ENCODE results near the gene MBIP.

Gene MBIP

GRCh38 chr14:36258241-36258640, 62.2 kb downstream of the MBIP start:
- DNase-seq = no peak
- no peak overlapping the region for H3K4me2 ChIP-seq (ENCODE audit: low read depth, low read length)
- H3K9me2 ChIP-seq (replicated peaks; ENCODE audit: insufficient read depth, low read length) = no peaks in the 10 kb centered on the region
- H3K9ac ChIP-seq (ENCODE audit: low read length) = no peak overlapping the region
- no peaks in the 10 kb centered on the region for H4K20me1 ChIP-seq (ENCODE audit: insufficient read depth, low read length)
- H3K79me2 ChIP-seq (ENCODE audit: low read length) = no peaks in the 10 kb centered on the region
- no peaks in the 10 kb centered on the region for H3F3A ChIP-seq (ENCODE audit: insufficient read depth, low read length)
- TF ChIP-seq EZH2phosphoT487 (IDR thresholded peaks at IDR 0.05; ENCODE audit: low read length) = no peak
- TF ChIP-seq CTCF (IDR thresholded peaks at IDR 0.05; ENCODE audit: low read length) = no peak
- TF ChIP-seq EZH2 (optimal IDR thresholded peaks at IDR 0.05; ENCODE audit: low read depth, low read length) = no peak
- H3K4me3 ChIP-seq (ENCODE audit: low read length) = no peak overlapping the region
- H3K36me3 ChIP-seq (replicated peaks; ENCODE audit: insufficient read depth, low read length) = no peaks in the 10 kb centered on the region
- no peak overlapping the region for H2AFZ ChIP-seq (ENCODE audit: low read length)
- H3K27me3 ChIP-seq (replicated peaks; ENCODE audit: insufficient read depth, low read length) = no peaks in the 10 kb centered on the region
- no peaks in the 10 kb centered on the region for H3K9me3 ChIP-seq (replicated peaks; ENCODE audit: insufficient read depth, low read length)
- H3K4me1 ChIP-seq (ENCODE audit: low read length) = no peaks in the 10 kb centered on the region
- H3K27ac ChIP-seq (ENCODE audit: low read length) = no peak overlapping the region

GRCh38 chr14:36256126-36256801, 64.2 kb downstream of the MBIP start:
- Histone ChIP-seq H3K79me2 (ENCODE audit: low read length) (no peaks in the 10 kb centered on the region), H3K27ac (ENCODE audit: low read length) (no peak overlapping the region), H4K20me1 (ENCODE audit: insufficient read depth, low read length) (no peaks in the 10 kb centered on the region), H3F3A (ENCODE audit: insufficient read depth, low read length) (no peaks in the 10 kb centered on the region), H3K9me2 (replicated peaks; ENCODE audit: insufficient read depth, low read length) (no peaks in the 10 kb centered on the region), H3K36me3 (replicated peaks; ENCODE audit: insufficient read depth, low read length) (no peaks in the 10 kb centered on the region), H3K9me3 (replicated peaks; ENCODE audit: insufficient read depth, low read length) (no peaks in the 10 kb centered on the region), H3K4me1 (ENCODE audit: low read length) (no peaks in the 10 kb centered on the region), H3K4me2 (ENCODE audit: low read depth, low read length) (no peak overlapping the region), H3K4me3 (ENCODE audit: low read length) (no peak overlapping the region), H3K27me3 (replicated peaks; ENCODE audit: insufficient read depth, low read length) (no peaks in the 10 kb centered on the region), H3K9ac (ENCODE audit: low read length) (no peak overlapping the region), H2AFZ (ENCODE audit: low read length) (no peak overlapping the region)
- TF ChIP-seq CTCF (IDR thresholded peaks at IDR 0.05; ENCODE audit: low read length) = no peak
- no peak for TF ChIP-seq EZH2 (optimal IDR thresholded peaks at IDR 0.05; ENCODE audit: low read depth, low read length)
- TF ChIP-seq EZH2phosphoT487 (IDR thresholded peaks at IDR 0.05; ENCODE audit: low read length) = no peak
- DNase-seq = no peak

GRCh38 chr14:36254020-36254624, 66.3 kb downstream of the MBIP start:
- DNase-seq = no peak

More at GRCh38 chr14:36254020-36254624, 66.3 kb downstream of the MBIP start:
- Histone ChIP-seq H4K20me1 (ENCODE audit: insufficient read depth, low read length) (no peaks in the 10 kb centered on the region), H3K36me3 (replicated peaks; ENCODE audit: insufficient read depth, low read length) (no peaks in the 10 kb centered on the region), H3K4me2 (ENCODE audit: low read depth, low read length) (no peak overlapping the region), H3K27me3 (replicated peaks; ENCODE audit: insufficient read depth, low read length) (no peaks in the 10 kb centered on the region), H2AFZ (ENCODE audit: low read length) (no peak overlapping the region), H3K27ac (ENCODE audit: low read length) (no peak overlapping the region), H3K4me3 (ENCODE audit: low read length) (no peak overlapping the region), H3K9me2 (replicated peaks; ENCODE audit: insufficient read depth, low read length) (no peaks in the 10 kb centered on the region), H3K4me1 (ENCODE audit: low read length) (no peaks in the 10 kb centered on the region), H3F3A (ENCODE audit: insufficient read depth, low read length) (no peaks in the 10 kb centered on the region), H3K9ac (ENCODE audit: low read length) (no peak overlapping the region), H3K79me2 (ENCODE audit: low read length) (no peaks in the 10 kb centered on the region), H3K9me3 (replicated peaks; ENCODE audit: insufficient read depth, low read length) (no peaks in the 10 kb centered on the region)
- TF ChIP-seq CTCF (IDR thresholded peaks at IDR 0.05; ENCODE audit: low read length) = no peak
- no peak for TF ChIP-seq EZH2 (optimal IDR thresholded peaks at IDR 0.05; ENCODE audit: low read depth, low read length)
- no peak for TF ChIP-seq EZH2phosphoT487 (IDR thresholded peaks at IDR 0.05; ENCODE audit: low read length)
